Fibroblast of skin of abdomen (primary cell): ENCODE results near the gene NFYB. TPM values are rescaled to one million over a fixed set of nuclear protein-coding genes. Genes with fewer than 3 reads are reported as not detected.
A peak's percentile ranks its signal among the peaks of the same experiment; 100 is the strongest.
"Not testable (repeated sequence)": the region's sequence is repeated elsewhere in the genome, so short reads cannot be mapped to it uniquely, and the experiment has no call there.

Source experiments
- DNase-seq: peaks from one replicate; pipeline ENCODE4 v3.0.0-alpha.2; 2013
- polyA plus RNA-seq, 2 experiments: library from polyadenylated mRNA; unstranded; fragments of 120-200 nt; gene quantifications; one replicate each; pipeline ENCODE4 v1.2.1, GENCODE V29; 2013; ENCODE audit not compliant: insufficient read length in 2 of 2

The NFYB gene
- polyA plus RNA-seq (2013, experiment 1 of 2; ENCODE audit: insufficient read length), result 40.8 TPM
- 40.3 TPM for polyA plus RNA-seq (2013, experiment 2 of 2; ENCODE audit: insufficient read length)

DNA sequence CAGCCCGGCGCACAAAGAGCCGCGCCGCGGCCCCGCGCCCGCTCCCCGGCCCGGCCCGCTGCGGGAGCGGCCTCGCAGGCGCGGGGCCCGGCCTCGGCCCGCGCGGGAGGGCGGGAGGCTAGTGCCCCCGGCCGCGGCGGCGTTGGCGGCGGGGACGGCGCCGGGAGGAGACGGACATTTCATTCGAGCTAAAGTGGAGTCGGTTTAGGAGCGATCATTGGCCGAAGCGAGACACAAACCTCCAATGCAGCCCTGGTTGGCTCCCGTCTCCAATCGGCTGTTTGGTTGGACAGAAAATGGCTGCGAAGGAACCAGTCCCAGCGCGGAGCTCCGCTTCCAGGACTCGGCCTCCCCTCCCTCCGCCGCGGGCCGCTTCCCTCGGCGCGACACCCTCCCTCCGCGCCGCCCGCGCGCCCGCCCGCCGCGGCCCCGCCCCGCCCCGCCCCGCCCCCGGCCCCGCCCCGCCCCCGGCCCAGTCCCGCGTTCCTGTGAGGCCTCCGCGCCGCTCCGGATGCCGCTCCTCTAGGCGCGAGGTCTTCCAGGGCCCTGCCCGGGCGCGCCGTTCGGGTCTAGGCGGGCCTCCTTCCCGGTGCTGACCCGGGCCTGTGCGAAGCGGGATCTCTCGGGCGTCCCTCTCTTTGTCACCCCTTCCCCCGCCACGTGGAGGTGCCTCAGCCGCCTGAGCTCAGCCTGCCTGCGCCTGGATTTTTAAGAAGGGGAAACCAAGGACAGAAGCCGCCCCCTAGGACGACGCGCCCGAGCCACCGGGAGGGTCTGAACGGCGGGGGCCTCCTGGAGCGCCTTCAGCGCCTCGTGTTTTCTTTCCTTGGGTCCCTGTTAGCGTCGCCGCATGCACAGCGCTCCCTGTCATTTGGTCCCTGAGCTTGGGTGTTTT lies at the start of gene NFYB:
NFYB (minus strand) TSS at position 309 of the 895 bp plus-strand sequence. CDS start 2,757 bp downstream, outside the sequence.
- peak; percentile 98 for DNase-seq

DNA sequence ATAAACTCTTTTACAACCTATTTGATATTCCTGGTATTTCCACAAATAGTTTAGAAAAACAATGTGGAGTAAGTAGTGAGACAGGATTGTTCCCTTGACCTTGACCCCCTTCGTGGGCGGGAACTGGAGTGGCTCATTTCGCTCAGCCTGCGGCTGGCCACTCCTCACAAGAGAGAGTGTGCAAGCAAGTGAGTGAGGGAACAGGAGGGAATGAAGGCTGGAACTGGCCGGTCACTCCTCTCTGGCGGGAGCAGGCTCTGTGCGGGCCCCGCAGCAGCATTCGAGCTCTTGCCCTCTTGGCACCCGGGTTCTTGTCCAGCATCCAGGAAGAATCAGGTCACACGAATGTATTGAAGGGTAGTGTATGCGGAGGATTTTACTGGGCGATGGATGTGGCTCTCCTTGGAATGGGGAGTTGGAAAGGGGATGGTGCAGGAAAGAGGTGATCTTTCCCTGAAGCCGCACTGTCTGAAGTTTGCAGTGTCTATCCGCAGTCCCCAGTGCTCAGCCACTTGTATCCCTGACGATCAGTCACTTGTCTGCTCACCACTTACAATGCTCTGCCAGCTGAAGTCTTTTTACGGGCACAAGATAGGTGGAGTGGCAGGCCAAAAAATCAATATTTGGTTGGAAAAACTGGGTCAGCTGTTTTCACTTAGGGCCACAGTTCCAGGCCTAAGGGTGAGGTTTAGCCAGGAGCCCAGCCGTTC lies 49.6 kb upstream of the NFYB start:
- no peak for DNase-seq

DNA sequence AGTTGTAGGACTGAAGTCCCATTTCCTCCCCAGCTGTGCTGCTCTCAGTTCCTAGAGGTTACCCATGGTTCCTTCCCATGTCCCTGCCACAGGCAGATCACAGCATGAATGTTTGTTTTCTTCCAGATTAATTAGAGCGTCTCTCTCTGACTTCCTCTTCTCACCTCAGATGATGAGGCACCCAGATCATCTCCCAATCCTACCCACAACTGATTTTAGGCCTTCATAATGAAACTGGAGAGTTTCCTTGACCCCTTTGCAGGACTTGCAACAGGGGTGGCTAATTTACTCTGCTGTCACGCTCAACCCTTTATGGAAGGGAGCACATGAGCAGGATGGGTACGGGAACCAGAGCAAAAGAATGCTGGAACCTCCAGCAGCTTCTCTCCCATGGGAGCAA lies 45.4 kb upstream of the NFYB start:
- DNase-seq, result no peak

DNA sequence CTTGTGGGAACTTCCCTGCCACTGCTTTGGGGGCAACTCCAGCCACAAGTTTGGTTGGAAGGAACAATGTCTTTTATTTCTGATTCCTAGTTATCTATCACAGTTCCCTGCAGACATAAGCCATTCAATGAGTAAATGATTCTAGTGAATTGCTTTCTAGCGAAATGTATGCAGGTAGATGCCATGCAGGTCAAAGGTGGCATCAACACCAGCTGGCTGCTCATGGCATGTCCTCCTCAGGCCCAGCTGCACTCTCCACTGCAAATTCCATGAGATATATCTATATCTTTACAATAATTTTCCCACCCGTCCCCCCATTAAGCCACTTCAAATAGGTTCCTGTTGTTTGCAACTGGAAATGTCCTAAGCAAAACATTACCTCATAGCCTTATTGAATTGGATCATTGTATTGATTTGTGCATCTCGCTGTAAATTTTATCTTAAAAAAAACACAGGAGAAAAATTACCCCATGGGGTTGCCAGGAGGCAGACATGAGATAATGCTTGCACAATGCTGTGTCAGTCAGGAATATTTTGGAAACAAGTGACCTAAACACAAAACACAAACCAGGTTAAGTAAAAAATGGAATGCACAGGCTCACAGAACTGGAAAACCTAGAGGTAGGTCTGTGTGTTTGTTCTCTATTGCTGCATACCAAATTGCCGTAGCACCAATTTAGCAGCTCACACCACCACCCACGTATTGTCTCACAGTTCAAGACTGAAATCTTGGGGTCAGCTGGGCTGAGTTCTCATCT lies 44.8 kb upstream of the NFYB start:
- no peak for DNase-seq

DNA sequence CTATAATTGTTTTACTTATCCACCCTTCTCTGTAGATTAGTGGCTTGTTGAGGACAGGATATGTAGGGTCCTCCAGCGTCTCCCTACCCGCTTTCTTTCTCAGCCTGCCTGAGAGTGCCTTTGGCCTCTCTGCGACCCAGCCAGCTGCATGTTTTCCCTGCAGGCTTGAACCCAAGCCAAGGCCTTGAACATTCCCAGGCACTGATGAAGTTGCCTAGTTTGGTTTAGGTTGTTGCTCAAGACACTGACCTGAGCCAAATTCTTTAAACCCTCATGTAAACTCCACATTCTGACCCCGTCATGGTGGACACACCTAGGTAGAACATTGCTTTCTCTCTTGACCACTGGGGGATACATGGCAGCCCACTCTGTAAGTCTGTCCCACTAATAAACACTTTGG lies 44.1 kb upstream of the NFYB start:
- peak; percentile 87 for DNase-seq

DNA sequence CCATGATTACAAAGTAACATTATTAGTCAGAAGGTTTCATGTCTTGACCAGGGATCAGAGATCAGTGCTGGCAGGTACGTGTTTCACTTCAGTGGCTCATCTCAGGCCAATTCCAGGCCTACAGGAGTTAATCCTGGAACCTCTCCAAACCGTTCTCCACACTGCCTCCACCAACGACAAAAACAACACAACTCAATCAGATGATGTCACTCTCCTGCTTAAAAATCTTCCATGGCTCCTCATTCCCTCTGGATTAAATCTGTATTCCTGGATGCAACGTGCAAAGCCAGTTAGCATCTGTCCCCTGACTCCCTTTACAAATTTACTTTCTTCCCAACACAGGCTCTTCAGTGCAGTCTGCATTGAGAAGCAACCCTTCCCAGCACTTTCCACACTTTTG lies 43.3 kb upstream of the NFYB start:
- peak; percentile 60 for DNase-seq

DNA sequence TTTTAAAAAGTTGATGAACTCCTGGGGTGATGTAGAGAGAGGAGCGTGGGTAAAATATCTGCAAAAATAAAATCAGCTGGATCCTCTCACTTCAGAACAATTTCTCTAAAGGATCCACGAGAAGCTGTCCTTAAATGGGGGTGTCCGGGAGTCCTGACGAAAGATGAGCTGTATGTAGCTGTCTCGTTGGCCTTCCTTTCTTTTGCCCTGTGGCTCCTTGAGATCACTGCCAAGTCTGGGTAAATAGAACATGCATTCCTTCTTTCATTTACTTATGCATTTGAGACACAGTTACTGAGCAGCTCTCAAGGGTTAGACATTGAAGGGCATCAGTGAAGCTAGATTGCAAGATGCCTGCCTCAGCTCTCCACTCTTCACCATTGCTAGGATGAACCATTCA lies 42.4 kb upstream of the NFYB start:
- no peak for DNase-seq

DNA sequence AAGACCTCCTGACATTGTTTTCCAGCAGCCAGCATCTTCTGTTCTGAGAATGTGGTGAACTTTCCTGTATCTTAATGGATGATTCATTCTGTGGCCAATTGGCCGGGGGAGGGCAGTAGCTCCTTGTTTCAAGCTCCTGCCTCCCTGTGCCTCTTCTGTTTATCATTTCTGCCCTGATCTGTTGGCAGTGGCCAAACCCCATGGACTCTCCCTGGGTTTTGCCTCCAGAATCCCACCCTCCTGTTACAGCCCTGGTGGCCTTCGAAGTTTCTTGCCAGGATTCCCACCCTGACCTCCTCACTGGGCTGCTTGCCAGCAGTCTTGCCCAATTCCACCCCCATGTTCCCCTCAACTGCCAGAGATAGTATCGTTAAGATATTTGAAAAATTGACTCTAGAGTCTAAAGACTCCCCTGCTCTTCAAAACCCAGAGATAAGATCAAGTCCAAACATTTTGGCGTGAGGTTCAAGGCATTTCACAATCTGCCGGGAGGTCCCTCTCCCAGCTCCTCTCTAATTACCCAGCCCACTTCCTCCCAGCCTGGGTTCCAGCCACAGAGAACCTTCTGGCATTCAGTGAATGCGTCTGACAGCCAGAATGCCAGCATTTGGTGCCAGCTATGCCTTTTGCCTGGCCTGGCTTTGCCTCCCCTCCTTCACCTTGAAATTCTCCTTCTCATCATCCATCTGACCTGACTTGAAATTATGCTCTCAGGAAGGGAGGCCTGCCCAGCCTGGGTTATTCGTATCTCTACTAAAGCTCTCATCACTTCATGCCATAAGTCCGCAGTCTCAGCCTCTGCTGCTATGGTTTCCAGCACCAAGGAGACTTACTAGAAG lies 39.9 kb upstream of the NFYB start:
- DNase-seq, result peak; percentile 94

DNA sequence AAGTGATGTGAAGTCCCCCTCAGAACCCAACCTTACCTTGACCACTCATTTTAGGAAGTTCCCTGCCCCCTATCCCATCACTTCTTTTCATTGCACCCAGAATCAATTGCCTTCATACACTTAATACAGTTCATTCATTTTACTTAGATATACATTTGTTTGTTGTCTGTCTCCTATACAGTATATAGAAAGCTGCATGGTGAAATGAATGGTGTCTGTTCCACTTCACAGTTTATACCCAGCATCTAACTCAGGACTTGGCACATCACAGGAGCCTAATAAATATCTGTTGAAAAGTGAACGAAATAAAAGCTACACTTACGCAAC lies 39.3 kb upstream of the NFYB start:
- no peak for DNase-seq

DNA sequence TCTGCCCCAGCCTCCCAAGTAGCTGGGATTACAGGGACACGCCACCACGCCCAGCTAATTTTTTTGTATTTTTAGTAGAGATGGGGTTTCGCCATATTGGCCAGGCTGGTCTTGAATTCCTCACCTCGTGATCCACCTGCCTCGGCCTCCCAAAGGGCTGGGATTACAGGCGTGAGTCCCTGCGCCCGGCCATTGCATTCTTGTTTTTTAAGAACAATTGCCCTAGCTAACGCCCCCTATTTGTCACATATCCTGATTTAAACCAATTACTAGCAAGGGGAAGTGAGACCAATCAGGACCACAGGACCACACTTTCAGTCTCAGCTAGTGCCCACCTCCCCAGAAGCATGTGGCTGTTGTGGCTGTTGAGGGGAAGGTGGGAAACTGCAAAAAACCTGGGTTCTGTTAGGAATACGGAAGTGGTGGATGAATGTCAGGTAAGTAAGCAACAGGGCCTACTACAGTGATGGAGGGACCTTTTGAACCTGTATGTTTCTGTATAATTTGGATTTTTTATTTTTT lies 37.8 kb upstream of the NFYB start:
- DNase-seq, result no peak

DNA sequence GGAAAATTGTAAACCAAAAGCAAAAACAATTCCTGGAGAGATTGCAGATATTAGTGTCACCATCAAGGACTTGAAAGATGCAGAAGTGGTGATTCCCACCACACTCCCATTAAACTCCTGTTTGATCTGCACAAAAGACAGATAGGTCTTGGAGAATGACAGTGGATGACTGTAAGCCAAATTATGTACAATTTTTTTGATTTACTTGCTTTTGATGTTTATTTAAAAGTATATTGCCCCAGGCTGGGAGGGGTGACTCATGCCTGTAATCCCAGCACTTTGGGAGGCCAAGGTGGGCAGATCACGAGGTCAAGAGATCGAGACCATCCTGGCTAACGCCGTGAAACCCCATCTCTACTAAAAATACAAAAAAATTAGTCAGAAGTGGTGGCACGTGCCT lies 35.8 kb upstream of the NFYB start:
- DNase-seq, result not testable (repeated sequence)

DNA sequence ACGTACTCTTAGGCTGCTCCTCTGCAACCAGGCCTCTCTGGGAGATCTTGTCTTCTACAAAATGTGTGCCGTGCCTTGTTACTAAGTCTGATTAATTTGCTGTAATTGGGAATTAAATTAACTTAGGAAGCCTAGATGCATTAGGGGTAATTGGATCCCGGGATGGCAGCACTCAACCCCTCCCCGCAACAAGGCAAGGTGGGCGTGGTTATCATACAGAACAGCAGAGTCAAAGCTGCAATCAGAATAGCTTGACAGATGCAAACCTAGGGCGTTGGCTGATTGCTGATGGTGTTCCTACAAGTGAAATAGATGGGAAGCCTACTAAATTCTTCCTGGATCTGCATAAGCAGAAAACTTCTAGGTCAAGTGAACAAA lies 34.5 kb upstream of the NFYB start:
- DNase-seq, result no peak

DNA sequence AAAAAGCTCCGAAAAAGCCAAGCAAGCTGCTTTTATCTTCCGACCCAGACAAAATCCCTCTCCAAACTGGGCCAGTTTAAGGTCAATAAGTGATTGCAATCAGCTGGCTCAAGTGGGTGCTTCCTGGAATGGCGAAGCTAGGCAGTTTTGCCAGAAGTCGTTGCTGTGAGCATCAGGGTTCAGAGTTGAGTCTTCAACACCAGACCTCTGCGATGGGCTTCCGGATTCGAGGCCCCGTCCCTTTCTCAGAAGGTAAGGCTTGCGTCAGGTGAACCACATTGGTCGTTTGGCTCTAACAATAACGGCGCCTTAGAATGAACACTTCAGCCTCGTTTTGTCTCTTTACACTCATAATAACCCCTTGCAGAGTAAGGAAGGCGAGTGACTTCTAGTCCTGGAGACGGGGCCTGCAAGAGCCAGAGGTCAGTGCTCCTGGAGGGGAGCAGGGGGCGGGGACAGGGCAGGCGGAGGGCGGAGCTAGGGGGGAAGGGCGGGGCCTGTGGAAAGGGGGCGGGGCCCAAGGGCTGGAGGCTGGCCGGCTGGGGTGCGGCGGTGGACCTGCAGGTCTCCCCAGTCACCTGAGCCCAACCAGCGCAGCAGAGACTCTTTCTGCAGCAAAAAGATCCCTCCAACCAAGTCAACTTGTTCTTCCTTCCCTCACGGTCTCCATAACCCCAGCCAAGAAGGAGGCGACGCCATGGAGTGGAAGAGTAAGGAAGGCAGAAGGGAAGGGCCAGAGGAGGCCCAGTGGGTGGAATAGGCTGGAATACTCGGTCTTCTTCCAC lies 34.0 kb upstream of the NFYB start:
- no peak for DNase-seq

DNA sequence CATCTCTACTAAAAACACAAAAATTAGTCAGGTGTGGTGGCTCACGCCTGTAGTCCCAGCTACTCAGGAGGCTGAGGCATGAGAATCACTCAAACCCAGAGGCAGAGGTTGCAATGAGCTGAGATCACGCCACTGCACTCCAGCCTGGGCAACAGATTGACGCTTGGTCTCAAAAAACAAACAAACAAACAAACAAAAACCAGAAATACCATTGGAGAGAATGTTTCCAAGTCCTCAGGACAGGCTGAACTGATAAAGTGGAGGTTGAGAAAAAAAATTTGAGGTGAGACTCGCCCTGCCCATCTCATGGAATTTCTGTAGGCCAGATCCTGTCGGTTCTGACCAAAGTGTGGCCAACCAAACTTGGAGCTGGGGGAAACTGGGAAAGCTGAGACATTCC lies 30.6 kb upstream of the NFYB start:
- no peak for DNase-seq

DNA sequence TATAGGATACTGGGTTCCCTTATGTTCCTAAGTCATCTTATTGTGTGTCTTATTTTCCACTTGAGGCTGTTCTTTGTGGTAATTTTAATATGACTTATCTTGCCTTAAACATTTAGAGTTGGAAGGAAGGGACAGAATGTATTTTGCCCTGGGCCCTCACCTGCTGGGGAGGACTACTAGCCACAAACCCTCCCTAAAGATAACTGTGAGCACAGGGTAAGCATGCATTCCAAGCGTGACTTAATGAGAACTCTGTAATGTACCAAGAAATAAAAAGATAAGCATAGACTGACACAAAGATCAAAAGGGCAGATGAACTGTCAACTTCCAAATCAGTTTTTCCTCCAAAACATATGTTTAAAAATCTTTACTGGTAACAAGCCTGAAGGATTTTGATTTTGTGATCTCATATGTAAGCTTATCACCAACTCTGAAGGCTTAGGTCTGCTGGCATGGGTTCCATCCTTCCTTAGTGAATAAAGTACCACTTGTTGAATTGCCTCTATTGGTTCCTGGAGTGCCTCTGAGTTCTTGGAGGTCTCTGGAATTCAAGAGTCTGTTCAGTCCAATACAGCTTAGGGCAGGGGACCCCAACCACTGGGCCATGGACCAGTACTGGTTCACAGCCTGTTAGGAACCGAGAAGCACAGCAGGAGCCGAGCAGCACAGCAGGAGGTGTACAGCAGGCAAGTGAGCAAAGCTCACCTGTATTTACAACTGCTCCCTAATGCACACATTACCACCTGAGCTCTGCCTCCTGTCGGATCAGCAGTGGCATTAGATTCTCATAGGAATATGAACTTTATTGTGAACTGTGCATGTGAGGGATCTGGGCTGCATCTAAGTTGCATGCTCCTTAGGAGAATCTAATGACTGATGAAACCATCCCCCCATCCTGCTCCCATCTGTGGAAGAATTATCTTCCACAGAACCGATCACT lies 29.8 kb upstream of the NFYB start:
- DNase-seq, result no peak

DNA sequence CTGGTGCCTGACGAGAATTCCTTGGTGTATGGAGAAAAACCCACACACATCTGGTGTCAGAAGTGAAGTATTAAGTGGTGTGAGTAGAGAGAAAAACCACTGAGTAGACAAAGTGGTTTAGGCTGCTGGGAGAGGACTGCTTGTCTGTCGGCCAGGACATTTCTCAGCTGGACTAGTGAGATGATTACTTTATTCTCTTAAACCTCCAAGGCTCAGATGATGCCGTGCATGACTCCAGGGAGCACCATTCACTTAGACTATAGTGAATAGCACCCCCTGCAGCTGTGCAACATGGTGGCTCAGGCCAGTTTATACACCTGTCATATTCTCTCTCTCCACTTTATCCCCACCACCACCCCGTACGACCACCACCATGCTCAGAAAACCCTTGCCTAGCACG lies 28.5 kb upstream of the NFYB start:
- peak; percentile 41 for DNase-seq

DNA sequence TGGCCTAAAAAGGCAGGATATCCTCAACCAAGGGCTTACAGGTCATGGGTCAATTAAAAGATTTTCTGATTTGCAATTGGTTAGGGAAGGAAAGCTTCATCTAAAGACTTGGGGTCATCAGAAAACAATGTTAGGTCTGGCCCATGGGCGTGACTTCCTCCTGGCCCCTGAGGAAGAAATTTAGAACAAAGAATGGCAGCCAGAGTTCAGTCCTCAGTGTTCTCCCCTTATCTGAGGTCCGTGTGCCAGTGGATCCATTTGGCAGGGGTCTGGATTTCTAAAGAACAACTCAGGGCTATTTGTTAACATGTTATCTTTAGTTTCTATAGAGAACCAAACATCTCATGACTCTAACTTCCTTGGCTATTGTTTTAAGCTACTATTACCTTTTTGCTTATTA lies 27.8 kb upstream of the NFYB start:
- no peak for DNase-seq

DNA sequence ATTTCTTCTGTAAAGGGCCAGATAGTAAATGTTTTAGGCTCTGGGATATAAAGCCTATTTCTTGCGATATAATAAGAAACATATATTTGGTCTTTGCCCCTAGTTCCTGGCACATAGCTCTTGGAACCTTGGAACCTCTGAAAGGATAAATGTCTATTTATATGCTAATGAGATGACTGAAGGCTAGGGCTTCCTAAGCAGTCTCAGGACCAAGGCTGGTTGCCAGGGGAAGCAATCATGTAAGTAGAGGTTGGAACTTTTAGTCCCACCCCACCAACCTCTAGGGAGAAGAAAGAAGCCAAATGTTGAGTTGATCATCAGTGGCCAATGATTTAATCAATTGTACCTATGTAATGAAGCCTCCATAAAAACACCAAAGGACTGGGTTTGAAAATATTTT lies 26.6 kb upstream of the NFYB start:
- no peak for DNase-seq

DNA sequence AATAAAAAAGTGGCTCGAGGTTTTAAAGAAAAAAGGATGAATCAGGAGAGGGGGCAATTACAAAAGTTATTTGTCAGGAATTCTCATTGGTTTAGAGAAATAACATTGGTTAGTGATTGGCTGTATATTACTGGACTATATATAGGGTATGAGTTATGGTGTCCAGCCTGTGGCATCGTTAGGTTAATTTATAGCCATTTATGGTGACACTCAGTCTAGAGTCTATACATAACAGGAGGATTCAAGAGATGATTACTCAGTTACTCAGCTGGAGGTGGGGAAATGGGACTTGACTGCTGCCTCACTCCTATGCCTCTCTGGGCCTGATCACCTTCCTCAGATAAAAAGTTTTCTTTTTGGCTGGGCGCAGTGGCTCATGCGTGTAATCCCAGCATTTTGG lies 25.6 kb upstream of the NFYB start:
- peak; percentile 71 for DNase-seq

DNA sequence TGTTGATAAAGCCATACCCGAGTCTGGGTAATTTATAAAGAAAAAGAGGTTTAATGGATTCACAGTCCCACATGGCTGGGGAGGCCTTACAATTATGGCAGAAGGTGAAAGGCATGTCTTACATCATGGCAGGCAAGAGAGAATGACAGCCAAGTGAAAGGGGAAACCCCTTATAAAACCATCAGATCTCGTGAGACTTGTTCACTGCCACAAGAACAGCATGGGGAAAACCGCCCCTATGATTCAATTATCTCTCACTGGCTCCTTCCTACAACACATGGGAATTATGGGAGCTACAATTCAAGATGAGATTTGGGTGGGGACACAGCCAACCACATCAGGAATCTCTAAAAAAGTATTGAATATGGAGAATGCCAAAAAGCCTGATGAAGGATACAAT lies 25.0 kb upstream of the NFYB start:
- DNase-seq, result not testable (repeated sequence)
